Testis (tissue), 2 donors: ENCODE results near the gene KLHL15.

ENCODE experiments used
- POLR2A ChIP-seq: fragments of 450-650 bp; IDR thresholded peaks from one replicate; pipeline ENCODE4 v1.6.1; 2017; ENCODE audit warnings: antibody characterized with exemption, mild to moderate bottlenecking, moderate library complexity
- TF ChIP-seq, protein P1 (sequence below), 3 experiments: fragments of 450-650 bp in 2 of 3; fragments of 200-600 bp in 1 of 3; sonication (generic) in 1 of 3; IDR thresholded peaks; one replicate each; pipeline ENCODE4 v1.5.1; 2016 to 2019; ENCODE audit warnings: antibody characterized with exemption in 3 of 3, mild to moderate bottlenecking in 2 of 3, moderate library complexity in 1 of 3

DNA sequence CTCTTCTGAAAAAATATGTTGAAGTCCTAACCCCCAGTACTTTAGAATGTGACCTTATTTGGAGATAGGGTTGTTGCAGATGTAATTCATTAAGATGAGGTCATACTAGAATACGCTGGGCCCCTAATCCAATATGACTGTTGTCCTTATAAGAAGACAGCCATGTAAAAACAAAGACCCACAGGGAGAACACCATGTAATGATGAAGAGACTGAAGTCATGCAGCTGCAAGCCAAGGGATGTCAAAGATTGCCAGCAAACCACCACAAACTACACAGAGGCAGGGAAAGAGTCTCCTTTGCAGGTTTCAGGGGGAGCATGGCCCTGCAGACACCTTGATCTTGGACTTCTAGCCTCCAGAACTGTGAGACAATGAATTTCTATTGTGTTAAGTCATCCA is 81.8 kb downstream of the KLHL15 start:
- TF ChIP-seq, protein P1, sequence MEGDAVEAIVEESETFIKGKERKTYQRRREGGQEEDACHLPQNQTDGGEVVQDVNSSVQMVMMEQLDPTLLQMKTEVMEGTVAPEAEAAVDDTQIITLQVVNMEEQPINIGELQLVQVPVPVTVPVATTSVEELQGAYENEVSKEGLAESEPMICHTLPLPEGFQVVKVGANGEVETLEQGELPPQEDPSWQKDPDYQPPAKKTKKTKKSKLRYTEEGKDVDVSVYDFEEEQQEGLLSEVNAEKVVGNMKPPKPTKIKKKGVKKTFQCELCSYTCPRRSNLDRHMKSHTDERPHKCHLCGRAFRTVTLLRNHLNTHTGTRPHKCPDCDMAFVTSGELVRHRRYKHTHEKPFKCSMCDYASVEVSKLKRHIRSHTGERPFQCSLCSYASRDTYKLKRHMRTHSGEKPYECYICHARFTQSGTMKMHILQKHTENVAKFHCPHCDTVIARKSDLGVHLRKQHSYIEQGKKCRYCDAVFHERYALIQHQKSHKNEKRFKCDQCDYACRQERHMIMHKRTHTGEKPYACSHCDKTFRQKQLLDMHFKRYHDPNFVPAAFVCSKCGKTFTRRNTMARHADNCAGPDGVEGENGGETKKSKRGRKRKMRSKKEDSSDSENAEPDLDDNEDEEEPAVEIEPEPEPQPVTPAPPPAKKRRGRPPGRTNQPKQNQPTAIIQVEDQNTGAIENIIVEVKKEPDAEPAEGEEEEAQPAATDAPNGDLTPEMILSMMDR (IDR thresholded peaks at IDR 0.05), result no peak
- TF ChIP-seq POLR2A, result no peak
